ENCODE measurements around the gene CCNY. TPM values are rescaled to one million over a fixed set of nuclear protein-coding genes. Genes with fewer than 3 reads are reported as not detected.

Gene CCNY
- total RNA-seq, 1 donor: 68.6 TPM

GRCh38 chr10:35460852-35461460 is 124.6 kb downstream of the CCNY start:
- no peaks in the 10 kb centered on the region for H3K9me3 ChIP-seq (ENCODE audit: low read depth, low read length)
- H3K4me1 ChIP-seq (ENCODE audit: insufficient read depth, low read length): peaks cover 88% of the 10 kb centered on the region
- no peaks in the 10 kb centered on the region for H3K27me3 ChIP-seq (ENCODE audit: insufficient read depth, low read length)
- H3K4me3 ChIP-seq (ENCODE audit: low read length): no peak overlapping the region

DNA sequence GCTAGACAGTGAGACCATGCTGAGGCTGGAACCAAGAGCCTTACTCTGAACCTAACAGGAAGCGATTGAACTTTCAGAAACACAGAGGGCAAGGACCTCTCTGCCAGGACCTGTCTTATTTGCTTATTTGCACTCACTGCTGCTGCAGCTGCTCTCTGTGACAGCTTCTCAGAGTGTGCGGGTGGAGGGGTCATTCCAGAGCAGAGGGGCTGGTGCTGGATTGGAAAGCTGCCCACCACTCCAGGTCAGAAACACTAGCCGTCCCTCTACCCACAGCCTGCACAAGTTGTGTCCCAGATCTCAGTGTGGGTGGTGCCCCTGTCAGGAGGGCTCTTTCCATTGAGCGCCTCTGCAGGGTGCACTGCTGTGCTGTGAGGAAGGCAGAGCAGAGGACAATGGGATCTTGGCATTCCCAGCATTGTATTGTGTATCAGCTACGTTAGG is 126.2 kb downstream of the CCNY start:
- Histone ChIP-seq H3K4me1 (ENCODE audit: insufficient read depth, low read length) (peaks cover 82% of the 10 kb centered on the region), H3K9me3 (ENCODE audit: low read depth, low read length) (no peaks in the 10 kb centered on the region), H3K27me3 (ENCODE audit: insufficient read depth, low read length) (no peaks in the 10 kb centered on the region), H3K4me3 (ENCODE audit: low read length) (no peak overlapping the region)

DNA sequence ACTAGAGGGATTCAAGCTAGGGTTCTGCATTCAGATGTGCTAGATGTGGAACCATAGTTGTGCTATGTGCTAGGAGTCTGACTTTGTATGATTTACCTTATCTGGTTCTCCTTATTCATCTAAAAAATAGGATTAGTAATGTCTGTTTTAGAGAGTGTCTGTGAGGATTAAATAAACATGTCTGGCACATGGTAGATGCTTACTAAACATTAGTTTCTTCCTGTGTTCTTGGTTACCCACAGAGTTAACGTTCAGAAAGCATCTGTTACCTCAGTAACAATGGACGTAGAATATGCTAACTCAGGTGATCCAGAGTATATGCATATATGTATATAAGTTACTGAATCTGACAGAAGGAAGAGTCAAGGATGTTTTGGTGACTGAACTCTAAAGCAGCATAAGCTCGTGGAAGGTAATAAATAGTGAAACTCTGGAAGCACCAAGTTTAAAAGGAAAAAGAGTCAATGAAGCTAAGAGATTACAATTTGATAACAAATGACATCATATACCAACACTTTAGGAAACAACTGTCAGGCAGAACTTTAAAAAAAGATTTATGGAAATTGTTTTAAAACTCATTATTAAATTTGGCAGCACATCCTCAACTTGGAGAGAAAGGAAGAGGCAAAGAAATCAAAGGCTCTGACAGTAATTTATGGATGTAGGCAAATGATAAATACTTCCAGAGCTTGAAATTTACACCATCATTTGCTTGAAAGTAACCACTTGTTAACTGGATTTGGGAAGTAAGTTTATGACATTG is 127.0 kb downstream of the CCNY start:
- Histone ChIP-seq H3K27me3 (ENCODE audit: insufficient read depth, low read length) (no peaks in the 10 kb centered on the region), H3K4me3 (ENCODE audit: low read length) (no peak overlapping the region), H3K4me1 (ENCODE audit: insufficient read depth, low read length) (peaks cover 75% of the 10 kb centered on the region), H3K9me3 (ENCODE audit: low read depth, low read length) (no peaks in the 10 kb centered on the region)

- no peak overlapping the region for H3K4me3 ChIP-seq (ENCODE audit: low read length)
- no peaks in the 10 kb centered on the region for H3K9me3 ChIP-seq (ENCODE audit: low read depth, low read length)
- peaks cover 69% of the 10 kb centered on the region for H3K4me1 ChIP-seq (ENCODE audit: insufficient read depth, low read length)
- H3K27me3 ChIP-seq (ENCODE audit: insufficient read depth, low read length): no peaks in the 10 kb centered on the region
These were observed 127.6 kb downstream of the CCNY start for GRCh38 chr10:35463878-35464277.

DNA sequence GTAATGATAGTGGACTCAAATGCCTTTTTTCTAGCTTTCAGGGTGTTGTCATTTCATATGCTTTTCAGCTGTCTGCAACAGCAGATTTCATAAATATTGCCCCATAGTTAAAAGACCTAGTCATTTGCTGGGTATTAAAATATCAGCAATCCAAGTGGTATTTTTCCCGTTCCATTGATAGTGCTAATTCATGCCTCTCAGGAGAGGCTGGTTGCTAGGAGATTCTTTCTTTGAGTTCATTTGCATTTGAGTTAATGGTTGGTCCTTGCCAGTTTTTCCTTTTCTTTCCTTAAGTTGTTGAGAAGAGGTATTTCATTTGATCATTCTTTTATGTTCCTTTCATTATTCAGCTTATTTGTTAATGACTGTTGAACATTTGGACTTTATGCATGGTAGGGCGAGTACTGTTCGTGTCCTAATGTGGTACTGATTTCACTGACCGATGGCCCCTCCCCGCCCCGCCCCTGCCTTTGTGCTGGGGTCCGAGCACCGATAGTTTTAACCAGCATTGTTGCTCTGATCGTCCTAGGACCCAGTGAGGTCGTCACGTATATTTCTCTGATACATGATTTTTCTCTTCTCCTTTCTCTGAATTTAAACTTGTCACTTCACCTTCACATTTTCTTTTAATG is 128.6 kb downstream of the CCNY start:
- Histone ChIP-seq H3K9me3 (ENCODE audit: low read depth, low read length) (no peaks in the 10 kb centered on the region), H3K27me3 (ENCODE audit: insufficient read depth, low read length) (no peaks in the 10 kb centered on the region), H3K4me3 (ENCODE audit: low read length) (no peak overlapping the region), H3K4me1 (ENCODE audit: insufficient read depth, low read length) (peaks cover 64% of the 10 kb centered on the region)

DNA sequence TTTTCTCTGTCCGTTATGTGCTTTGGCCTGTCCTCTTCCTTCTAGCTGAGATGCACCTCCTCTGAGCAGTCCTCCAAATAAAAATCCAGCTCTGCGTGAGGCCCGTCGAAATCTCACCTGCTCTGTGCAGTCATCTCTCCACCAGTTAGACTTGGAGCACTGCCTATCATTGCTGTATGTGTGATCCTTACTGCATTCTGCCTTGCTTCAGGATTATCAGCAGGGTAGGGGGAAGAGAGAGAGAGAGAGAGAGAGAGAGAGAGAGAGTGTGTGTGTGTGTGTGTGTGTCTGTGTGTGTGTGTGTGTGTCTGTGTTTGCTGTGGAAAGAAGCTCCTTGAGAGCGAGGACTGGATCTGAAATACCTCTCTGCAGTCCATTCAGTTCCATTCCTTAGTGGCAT is 129.4 kb downstream of the CCNY start:
- Histone ChIP-seq H3K4me1 (ENCODE audit: insufficient read depth, low read length) (peaks cover 65% of the 10 kb centered on the region), H3K4me3 (ENCODE audit: low read length) (no peak overlapping the region), H3K27me3 (ENCODE audit: insufficient read depth, low read length) (no peaks in the 10 kb centered on the region), H3K9me3 (ENCODE audit: low read depth, low read length) (no peaks in the 10 kb centered on the region)

DNA sequence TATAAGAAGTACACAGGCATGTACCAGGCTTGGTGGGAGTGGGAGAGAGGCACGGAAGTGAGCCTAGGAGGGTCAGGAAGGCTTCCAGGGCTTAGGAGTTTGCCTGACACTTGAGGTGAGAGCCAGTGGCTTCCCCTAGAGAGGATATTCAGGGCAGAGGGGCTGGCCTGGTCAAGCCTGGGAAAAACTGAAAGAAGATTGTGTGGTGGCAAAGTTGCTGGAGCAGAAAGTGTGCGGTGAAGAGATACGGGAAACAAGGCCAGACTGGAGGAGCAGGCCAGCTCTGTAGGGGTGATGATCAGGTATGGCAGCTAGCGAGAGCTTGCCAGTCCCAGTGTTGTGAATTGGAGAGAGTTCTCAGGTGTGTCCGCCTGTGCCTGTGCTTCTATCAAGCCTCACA is 129.9 kb downstream of the CCNY start:
- peaks cover 61% of the 10 kb centered on the region for H3K4me1 ChIP-seq (ENCODE audit: insufficient read depth, low read length)
- H3K9me3 ChIP-seq (ENCODE audit: low read depth, low read length): no peaks in the 10 kb centered on the region

GRCh38 chr10:35466661-35467060 is 130.4 kb downstream of the CCNY start:
- H3K4me1 ChIP-seq (ENCODE audit: insufficient read depth, low read length): peaks cover 56% of the 10 kb centered on the region

More for the DNA sequence above, 129.9 kb downstream of the CCNY start:
- Histone ChIP-seq H3K27me3 (ENCODE audit: insufficient read depth, low read length) (no peaks in the 10 kb centered on the region), H3K4me3 (ENCODE audit: low read length) (no peak overlapping the region)

GRCh38 chr10:35467186-35467585 is 130.9 kb downstream of the CCNY start:
- no peaks in the 10 kb centered on the region for H3K27me3 ChIP-seq (ENCODE audit: insufficient read depth, low read length)
- H3K4me1 ChIP-seq (ENCODE audit: insufficient read depth, low read length): peaks cover 51% of the 10 kb centered on the region
- no peaks in the 10 kb centered on the region for H3K9me3 ChIP-seq (ENCODE audit: low read depth, low read length)
- no peak overlapping the region for H3K4me3 ChIP-seq (ENCODE audit: low read length)

More at GRCh38 chr10:35466661-35467060, 130.4 kb downstream of the CCNY start:
- Histone ChIP-seq H3K4me3 (ENCODE audit: low read length) (no peak overlapping the region), H3K27me3 (ENCODE audit: insufficient read depth, low read length) (no peaks in the 10 kb centered on the region), H3K9me3 (ENCODE audit: low read depth, low read length) (no peaks in the 10 kb centered on the region)

GRCh38 chr10:35470248-35470924 is 134.1 kb downstream of the CCNY start:
- H3K9me3 ChIP-seq (ENCODE audit: low read depth, low read length): no peaks in the 10 kb centered on the region
- no peak overlapping the region for H3K4me3 ChIP-seq (ENCODE audit: low read length)
- H3K27me3 ChIP-seq (ENCODE audit: insufficient read depth, low read length): no peaks in the 10 kb centered on the region
- peaks cover 20% of the 10 kb centered on the region for H3K4me1 ChIP-seq (ENCODE audit: insufficient read depth, low read length)

DNA sequence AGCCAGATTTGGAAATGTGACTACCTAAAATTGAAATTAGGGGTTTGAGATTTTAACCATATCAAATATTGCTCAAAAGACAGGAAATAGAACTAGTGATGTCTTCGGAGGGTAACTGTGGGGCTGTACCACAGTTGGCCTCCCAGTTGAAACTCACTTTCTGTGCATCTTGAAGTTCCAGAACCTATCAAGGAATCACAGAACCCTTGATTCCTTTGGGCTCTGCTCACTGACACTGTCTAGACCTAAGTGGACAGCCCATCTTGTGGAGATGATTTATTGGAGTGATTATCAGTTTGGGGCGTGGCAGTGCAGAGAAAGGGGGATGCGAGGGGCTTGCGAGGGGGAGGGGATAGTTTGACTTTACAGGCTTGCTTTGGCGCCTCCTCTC is 134.6 kb downstream of the CCNY start:
- no peaks in the 10 kb centered on the region for H3K27me3 ChIP-seq (ENCODE audit: insufficient read depth, low read length)
- H3K4me1 ChIP-seq (ENCODE audit: insufficient read depth, low read length): peaks cover 15% of the 10 kb centered on the region
- H3K9me3 ChIP-seq (ENCODE audit: low read depth, low read length): no peaks in the 10 kb centered on the region
- H3K4me3 ChIP-seq (ENCODE audit: low read length): no peak overlapping the region

GRCh38 chr10:35471435-35471834 is 135.1 kb downstream of the CCNY start:
- Histone ChIP-seq H3K4me1 (ENCODE audit: insufficient read depth, low read length) (peaks cover 11% of the 10 kb centered on the region), H3K9me3 (ENCODE audit: low read depth, low read length) (no peaks in the 10 kb centered on the region), H3K4me3 (ENCODE audit: low read length) (no peak overlapping the region), H3K27me3 (ENCODE audit: insufficient read depth, low read length) (no peaks in the 10 kb centered on the region)

DNA sequence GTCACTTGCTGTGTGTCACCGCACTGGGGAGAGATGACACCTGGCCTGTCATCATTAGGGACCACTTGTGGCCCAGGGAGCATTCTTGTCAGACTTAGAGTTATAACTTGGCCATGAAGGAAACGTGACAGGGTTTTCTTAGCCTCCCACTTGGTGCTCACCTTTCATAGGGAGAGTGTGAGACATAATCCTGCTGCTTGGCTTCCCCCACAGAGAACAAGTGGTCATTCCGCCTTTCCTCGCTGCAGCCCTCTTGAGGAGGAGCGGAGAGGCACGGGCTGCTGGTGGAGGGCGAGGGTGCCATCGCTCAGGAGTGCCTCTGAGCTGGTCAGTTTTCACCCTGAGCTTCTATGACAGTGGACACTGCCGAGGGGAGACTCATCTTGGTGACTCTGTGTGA is 143.8 kb downstream of the CCNY start:
- H3K27me3 ChIP-seq (ENCODE audit: insufficient read depth, low read length): no peaks in the 10 kb centered on the region
- H3K4me1 ChIP-seq (ENCODE audit: insufficient read depth, low read length): no peaks in the 10 kb centered on the region

DNA sequence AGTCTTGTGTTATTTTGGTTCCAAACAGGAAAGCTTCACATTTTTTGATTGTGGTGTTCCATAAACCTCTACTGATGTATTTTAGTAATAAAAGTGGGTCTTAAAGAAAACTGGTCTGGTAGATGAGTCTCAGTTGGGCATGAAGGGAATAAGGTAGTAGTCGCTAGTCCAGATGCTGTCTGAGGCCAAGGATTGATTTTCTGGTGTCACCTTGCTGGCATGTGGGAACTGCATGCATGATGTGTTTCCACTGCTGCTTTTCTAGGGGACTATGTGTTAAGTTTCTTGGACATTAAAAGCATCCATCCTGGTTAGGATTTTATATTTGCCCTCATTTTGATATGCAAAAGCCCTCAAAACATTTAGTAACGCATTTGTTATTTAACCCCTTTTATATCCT is 145.1 kb downstream of the CCNY start:
- Histone ChIP-seq H3K4me3 (ENCODE audit: low read length) (no peak overlapping the region), H3K27me3 (ENCODE audit: insufficient read depth, low read length) (no peaks in the 10 kb centered on the region), H3K9me3 (ENCODE audit: low read depth, low read length) (no peaks in the 10 kb centered on the region), H3K4me1 (ENCODE audit: insufficient read depth, low read length) (peaks cover 10% of the 10 kb centered on the region)

More for the DNA sequence above, 143.8 kb downstream of the CCNY start:
- Histone ChIP-seq H3K4me3 (ENCODE audit: low read length) (no peak overlapping the region), H3K9me3 (ENCODE audit: low read depth, low read length) (no peaks in the 10 kb centered on the region)

Measured in mononuclear cell (primary cell).